Lower leg skin (tissue), 4 donors: ENCODE measurements around the gene ATP1A4. TPM values are rescaled to one million over a fixed set of nuclear protein-coding genes. Genes with fewer than 3 reads are reported as not detected.
A peak's percentile ranks its signal among the peaks of the same experiment; 100 is the strongest.

Experiments used
- DNase-seq, 2 donors: peaks; one replicate each; pipeline ENCODE4 v3.0.0-alpha.2; 2019; ENCODE audit warnings: low spot score in 2 of 2
- H3K4me3 ChIP-seq: fragments of 200-600 bp; sonication (generic); 2 replicates; pipeline ENCODE4 v1.5.1; 2017; ENCODE audit warnings: mild to moderate bottlenecking, low read depth; ENCODE audit not compliant: poor library complexity, severe bottlenecking
- CTCF ChIP-seq, 3 donors: fragments of 450-650 bp; IDR thresholded peaks; one replicate each; pipeline ENCODE4 v1.5.1; 2016; ENCODE audit warnings: antibody characterized with exemption in 3 of 3, mild to moderate bottlenecking in 3 of 3, moderate library complexity in 2 of 3
- POLR2A ChIP-seq, 2 donors: fragments of 450-650 bp; IDR thresholded peaks; one replicate each; pipeline ENCODE4 v1.6.1; 2016 to 2017; ENCODE audit warnings: antibody characterized with exemption in 2 of 2, mild to moderate bottlenecking in 1 of 2, moderate library complexity in 1 of 2
- WGBS, 2 donors: methylation state at CpG; one replicate each; pipeline ENCODE4 v1.1.5; 2018; 5-methylcytosine and 5-hydroxymethylcytosine counted together
- intact Hi-C: fragments of 100-400 bp; cut with DNase I; formaldehyde crosslinking; loops from one replicate; pipeline ENCODE4 v1.15.0; 2023; ENCODE audit warnings: low total_unique reads
- total RNA-seq, 4 donors: library from RNA; depleted of rRNA; stranded (reverse); fragments of >200 nt; gene quantifications; one replicate each; pipeline ENCODE4 v1.1.0, GENCODE V29; 2016

ATP1A4 gene
- total RNA-seq, 4 donors from 2014 or later, result 0.32 TPM; not detected in 3

GRCh38 chr1:160159846-160160245, 8.4 kb downstream of the ATP1A4 start:
- TF ChIP-seq POLR2A (IDR thresholded peaks at IDR 0.05) (no peak), CTCF (IDR thresholded peaks at IDR 0.05) (no peak)
- intact Hi-C loops, result no loop called here
- no peak overlapping the region for H3K4me3 ChIP-seq
- DNase-seq, result no peak

GRCh38 chr1:160161965-160162705, 10.7 kb downstream of the ATP1A4 start:
- intact Hi-C loops, result no loop called here
- WGBS, 2 donors, result 62 to 65% methylated on average over 6 of the region's 6 CpGs
- no peak overlapping the region for H3K4me3 ChIP-seq
- TF ChIP-seq POLR2A (IDR thresholded peaks at IDR 0.05), result no peak
- DNase-seq, result peak in 1 of 2 donors; percentile 48

GRCh38 chr1:160162931-160163330, 11.5 kb downstream of the ATP1A4 start:
- TF ChIP-seq CTCF (IDR thresholded peaks at IDR 0.05), result no peak
- no peak for TF ChIP-seq POLR2A (IDR thresholded peaks at IDR 0.05)
- DNase-seq, result no peak
- no peak overlapping the region for H3K4me3 ChIP-seq
- intact Hi-C loops, result no loop called here
- 67 to 81% methylated on average over 2 of the region's 2 CpGs for WGBS, 2 donors

GRCh38 chr1:160163615-160164014, 12.2 kb downstream of the ATP1A4 start:
- DNase-seq, result peak in 1 of 2 donors; percentile 23
- H3K4me3 ChIP-seq, result no peak overlapping the region
- WGBS, 2 donors, result 94% methylated on average over 1 of the region's 1 CpG
- no peak for TF ChIP-seq CTCF (IDR thresholded peaks at IDR 0.05)
- no peak for TF ChIP-seq POLR2A (IDR thresholded peaks at IDR 0.05)
- intact Hi-C loops, result no loop called here

- peak in 1 of 2 donors; percentile 43 for DNase-seq
- TF ChIP-seq CTCF (IDR thresholded peaks at IDR 0.05) (no peak), POLR2A (IDR thresholded peaks at IDR 0.05) (no peak)
- no peak overlapping the region for H3K4me3 ChIP-seq
- 77 to 86% methylated on average over 10 of the region's 10 CpGs for WGBS, 2 donors
- intact Hi-C loops, result no loop called here
Observed at GRCh38 chr1:160164121-160164520, 12.7 kb downstream of the ATP1A4 start.

- WGBS, 2 donors, result 76 to 90% methylated on average over 12 of the region's 12 CpGs
- intact Hi-C loops, result no loop called here
- DNase-seq, result peak in 1 of 2 donors; percentile 75
- TF ChIP-seq POLR2A (IDR thresholded peaks at IDR 0.05), result no peak
- TF ChIP-seq CTCF (IDR thresholded peaks at IDR 0.05), result no peak
- no peak overlapping the region for H3K4me3 ChIP-seq
Observed at GRCh38 chr1:160166166-160166868, 14.9 kb downstream of the ATP1A4 start.
